Psoas muscle (tissue), 8 donors: Measurements from ENCODE around the gene CZIB. TPM values are rescaled to one million over a fixed set of nuclear protein-coding genes. Genes with fewer than 3 reads are reported as not detected.
A peak's percentile ranks its signal among the peaks of the same experiment; 100 is the strongest.
"Not testable (repeated sequence)": the region's sequence is repeated elsewhere in the genome, so short reads cannot be mapped to it uniquely, and the experiment has no call there.

Experiments used
- ATAC-seq, 4 donors: fragments of 200-7000 bp; cut with Tn5 transposase; one replicate each; pipeline ENCODE4 v1.9.1; 2020; ENCODE audit warnings: moderate library complexity in 3 of 4, mild to moderate bottlenecking in 2 of 4
- DNase-seq, 2 donors: peaks; one replicate each; pipeline ENCODE4 v3.0.0-alpha.2; 2020
- H3K27ac ChIP-seq: fragments of 200-600 bp; one replicate; pipeline ENCODE4 v1.8.0; 2022
- H3K27me3 ChIP-seq, 3 donors: fragments of 200-600 bp in 1 of 3; one replicate each; pipeline versions ENCODE4 v1.6.1 to v1.8.0; 2013 to 2022; ENCODE audit warnings: low read length in 2 of 3, mild to moderate bottlenecking in 2 of 3, moderate library complexity in 1 of 3; ENCODE audit not compliant: insufficient read depth in 3 of 3
- H3K36me3 ChIP-seq, 2 donors: fragments of 200-600 bp in 1 of 2; one replicate each; pipeline versions ENCODE4 v1.6.1 to v1.8.0; 2013 to 2022; ENCODE audit warnings: low read depth in 1 of 2, mild to moderate bottlenecking in 1 of 2, moderate library complexity in 1 of 2; ENCODE audit not compliant: insufficient read depth in 1 of 2
- H3K4me1 ChIP-seq: fragments of 200-600 bp; one replicate; pipeline ENCODE4 v1.8.0; 2022
- H3K4me3 ChIP-seq: fragments of 200-600 bp; one replicate; pipeline ENCODE4 v1.8.0; 2022; ENCODE audit warnings: mild to moderate bottlenecking
- H3K9me3 ChIP-seq: fragments of 200-600 bp; one replicate; pipeline ENCODE4 v1.8.0; 2022
- WGBS, 3 donors: extraction: QIAGEN DNeasy Blood & Tissue Kit; methylation state at CpG; one replicate each; pipeline versions ENCODE4 v1.1.6 to v1.1.7; 2013; 5-methylcytosine and 5-hydroxymethylcytosine counted together
- intact Hi-C, 2 donors: fragments of 100-400 bp; cut with DNase I; formaldehyde crosslinking; loops; one replicate each; pipeline versions ENCODE4 v1.11.0 to v1.14.2; 2022
- polyA plus RNA-seq, 3 donors: library from polyadenylated mRNA; stranded (reverse); fragments of 200-250 nt; gene quantifications; one replicate each; pipeline ENCODE4 v1.2.3, GENCODE V29; 2013
- total RNA-seq, 4 donors: library from RNA; stranded (reverse); fragmentation: NEBNext Ultra II Directional in 2 of 4; extraction: Animal tissue kit (Norgen Biotek cat#: 25700) in 2 of 4; gene quantifications; one replicate each; pipeline versions ENCODE4 v1.2.1 to v1.2.4, GENCODE V29; 2021 to 2023
- TF ChIP-seq, protein P1 (sequence below): fragments of 200-600 bp; IDR thresholded peaks from one replicate; pipeline ENCODE4 v1.8.0; 2022; ENCODE audit warnings: antibody characterized with exemption
- donor health status: healthy with polysubstance abuse.
- donor health status: DM: no; HTN: no; CAD: no; lungs with moderate emphysema.
- donor health status: Bipolar disorder and iron deficiency.
- donor health status: healthy.
- donor health status: DM: yes; HTN: yes; CAD: no.
- donor health status: DM: no; HTN: no; CAD: no.
- donor health status: DM: no; HTN: no; CAD: no.
- donor health status: DM: yes; HTN: yes; CAD: no.

Gene CZIB
- total and polyA plus RNA-seq, 7 donors = 47.8 to 70.9 (median 52.7) TPM

DNA sequence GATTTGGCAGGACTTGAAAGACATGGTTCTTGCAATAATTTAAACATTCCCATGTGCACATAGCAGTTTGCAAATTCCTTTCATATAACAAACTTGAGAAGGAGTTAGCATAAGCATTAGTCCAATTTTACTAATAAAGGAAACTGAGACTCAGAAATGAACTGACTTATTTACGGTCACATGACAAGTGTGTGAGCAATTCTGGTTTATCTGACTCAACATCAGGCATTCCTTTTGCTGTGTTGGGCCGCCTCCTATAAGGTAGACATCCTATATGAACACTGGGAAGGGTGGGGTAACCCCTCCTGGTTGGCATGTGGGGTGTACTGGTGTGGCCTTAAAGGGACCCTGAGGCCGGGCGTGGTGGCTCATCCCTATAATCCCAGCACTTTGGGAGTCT, 32.3 kb downstream of the CZIB start:
- no peaks in the 10 kb centered on the region for H3K36me3 ChIP-seq
- TF ChIP-seq, protein P1, sequence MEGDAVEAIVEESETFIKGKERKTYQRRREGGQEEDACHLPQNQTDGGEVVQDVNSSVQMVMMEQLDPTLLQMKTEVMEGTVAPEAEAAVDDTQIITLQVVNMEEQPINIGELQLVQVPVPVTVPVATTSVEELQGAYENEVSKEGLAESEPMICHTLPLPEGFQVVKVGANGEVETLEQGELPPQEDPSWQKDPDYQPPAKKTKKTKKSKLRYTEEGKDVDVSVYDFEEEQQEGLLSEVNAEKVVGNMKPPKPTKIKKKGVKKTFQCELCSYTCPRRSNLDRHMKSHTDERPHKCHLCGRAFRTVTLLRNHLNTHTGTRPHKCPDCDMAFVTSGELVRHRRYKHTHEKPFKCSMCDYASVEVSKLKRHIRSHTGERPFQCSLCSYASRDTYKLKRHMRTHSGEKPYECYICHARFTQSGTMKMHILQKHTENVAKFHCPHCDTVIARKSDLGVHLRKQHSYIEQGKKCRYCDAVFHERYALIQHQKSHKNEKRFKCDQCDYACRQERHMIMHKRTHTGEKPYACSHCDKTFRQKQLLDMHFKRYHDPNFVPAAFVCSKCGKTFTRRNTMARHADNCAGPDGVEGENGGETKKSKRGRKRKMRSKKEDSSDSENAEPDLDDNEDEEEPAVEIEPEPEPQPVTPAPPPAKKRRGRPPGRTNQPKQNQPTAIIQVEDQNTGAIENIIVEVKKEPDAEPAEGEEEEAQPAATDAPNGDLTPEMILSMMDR = no peak
- no peaks in the 10 kb centered on the region for H3K4me1 ChIP-seq
- H3K27ac ChIP-seq = no peak overlapping the region
- H3K4me3 ChIP-seq = no peak overlapping the region
- H3K27me3 ChIP-seq = no peaks in the 10 kb centered on the region
- intact Hi-C loops = no loop called here
- WGBS, 3 donors = 86 to 89% (median 89%) methylated on average over 4 of the region's 4 CpGs
- no peaks in the 10 kb centered on the region for H3K9me3 ChIP-seq
- ATAC-seq (no peak), DNase-seq (no peak)

DNA sequence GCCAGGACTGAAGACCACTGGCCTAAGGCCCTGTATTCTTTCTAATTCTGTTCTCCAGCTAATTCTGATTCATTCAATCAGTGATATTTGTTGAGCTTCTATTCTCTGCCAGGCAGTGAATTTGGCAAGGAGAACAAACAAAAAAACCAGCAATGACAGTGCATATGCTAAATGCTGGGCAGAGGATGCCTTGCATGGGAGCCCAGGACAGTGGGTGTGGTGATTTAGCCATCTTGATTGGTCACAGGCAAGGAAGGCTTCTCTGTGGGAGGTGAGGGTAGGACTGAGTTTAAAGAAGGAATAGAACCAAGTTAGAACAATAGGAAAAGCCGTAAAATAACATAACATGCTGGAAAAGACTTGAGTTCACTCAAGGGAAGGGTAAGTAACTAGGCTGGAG, 33.0 kb downstream of the CZIB start:
- TF ChIP-seq, protein P1 = no peak
- Histone ChIP-seq H3K4me3 (no peak overlapping the region), H3K27ac (no peak overlapping the region), H3K9me3 (no peaks in the 10 kb centered on the region), H3K4me1 (no peaks in the 10 kb centered on the region), H3K27me3 (no peaks in the 10 kb centered on the region), H3K36me3 (no peaks in the 10 kb centered on the region)
- no peak for ATAC-seq
- WGBS, 3 donors = 71 to 90% (median 81%) methylated on average over 1 of the region's 1 CpG
- DNase-seq = no peak
- intact Hi-C loops = no loop called here

DNA sequence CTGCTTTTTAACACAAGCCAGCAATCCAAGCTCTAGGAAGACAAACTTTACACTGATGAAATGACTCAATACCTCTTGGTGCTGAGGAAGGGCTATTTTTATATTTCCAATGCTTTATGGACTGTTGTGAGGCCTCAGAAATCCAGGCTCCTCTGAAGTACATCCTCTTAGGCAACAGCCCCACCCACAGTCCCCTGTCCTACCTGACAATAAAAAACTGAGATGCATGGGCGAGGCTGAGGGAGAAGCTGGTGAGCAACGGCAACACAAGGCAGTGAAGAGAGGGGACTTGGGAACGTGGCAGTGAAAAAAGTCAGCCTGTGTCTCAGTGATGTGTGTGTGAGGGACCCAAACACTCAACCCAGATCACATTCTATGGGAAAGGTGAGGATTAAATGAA, 33.9 kb downstream of the CZIB start:
- TF ChIP-seq, protein P1 = no peak
- WGBS, 3 donors = 73 to 75% (median 75%) methylated on average over 3 of the region's 3 CpGs
- Histone ChIP-seq H3K4me3 (no peak overlapping the region), H3K9me3 (no peaks in the 10 kb centered on the region), H3K4me1 (no peaks in the 10 kb centered on the region), H3K27me3 (no peaks in the 10 kb centered on the region), H3K27ac (no peak overlapping the region), H3K36me3 (no peaks in the 10 kb centered on the region)
- DNase-seq = no peak
- no peak for ATAC-seq
- intact Hi-C loops = no loop called here

DNA sequence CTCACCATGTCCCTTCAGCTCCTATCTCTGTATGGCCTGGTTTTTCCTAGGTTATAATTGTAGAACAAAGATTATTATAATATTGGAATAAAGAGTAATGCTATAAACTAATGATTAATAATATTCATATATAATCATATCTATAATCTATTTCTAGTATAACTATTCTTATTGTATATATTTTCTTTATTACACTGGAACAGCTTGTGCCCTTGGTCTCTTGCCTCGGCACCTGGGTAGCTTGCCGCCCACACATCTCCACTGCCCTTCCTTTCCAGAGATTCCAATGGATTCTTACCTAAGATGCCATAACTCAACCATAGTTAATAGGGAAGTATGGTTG, 34.5 kb downstream of the CZIB start:
- intact Hi-C loops, ATAC-seq, H3K4me1 ChIP-seq, H3K27ac ChIP-seq, DNase-seq, H3K36me3 ChIP-seq, H3K9me3 ChIP-seq, H3K4me3 ChIP-seq, H3K27me3 ChIP-seq: not testable (repeated sequence)
- WGBS, 3 donors = 79 to 88% (median 85%) methylated on average over 2 of the region's 2 CpGs

DNA sequence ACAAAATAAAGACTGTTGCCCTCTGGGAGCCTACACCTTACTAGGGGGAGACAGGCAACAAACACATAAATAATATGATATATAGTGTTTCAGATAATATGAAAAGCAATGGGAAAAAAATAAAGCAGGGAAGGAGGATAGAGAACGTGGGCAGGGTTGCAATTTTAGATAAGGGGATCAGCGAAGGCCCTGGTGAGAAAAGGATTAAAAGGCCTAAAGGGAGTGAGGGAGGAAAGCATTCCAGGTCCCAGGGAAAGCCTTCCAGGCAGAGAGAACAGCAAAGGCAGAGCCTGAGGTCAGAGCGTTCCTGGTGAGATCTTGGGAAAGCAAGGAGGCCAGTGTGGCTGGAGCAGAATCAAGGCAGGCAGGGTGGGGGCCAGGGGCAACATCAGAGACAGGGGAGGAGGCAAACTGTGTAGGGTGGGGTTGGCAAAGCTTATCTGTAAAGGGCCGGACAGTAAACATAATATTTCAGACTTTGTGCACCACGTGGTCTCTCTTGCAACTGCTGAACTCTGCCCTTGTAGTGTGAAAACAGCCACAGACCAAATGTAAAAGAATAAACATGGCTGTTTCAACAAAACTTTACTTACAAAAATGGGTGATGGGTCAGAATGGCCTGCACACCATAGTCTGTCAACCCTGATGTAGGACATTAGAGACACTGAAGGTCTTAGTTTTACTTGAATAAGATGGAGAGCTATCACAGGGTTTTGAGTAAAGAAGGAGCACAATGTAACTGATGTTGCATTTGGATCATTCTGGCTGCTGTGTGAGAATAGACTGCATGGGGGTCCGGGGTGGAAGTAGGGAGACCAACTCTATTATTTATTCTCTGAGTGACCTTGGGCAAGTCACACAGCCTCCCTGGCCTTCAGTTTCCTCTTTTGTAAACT, 37.1 kb downstream of the CZIB start:
- ATAC-seq = no peak
- Histone ChIP-seq H3K9me3 (no peaks in the 10 kb centered on the region), H3K27me3 (no peaks in the 10 kb centered on the region), H3K4me3 (no peak overlapping the region), H3K36me3 (no peaks in the 10 kb centered on the region), H3K4me1 (no peaks in the 10 kb centered on the region), H3K27ac (no peak overlapping the region)
- TF ChIP-seq, protein P1 = no peak
- peak in 1 of 2 donors; percentile 36 for DNase-seq
- intact Hi-C loops = no loop called here
- WGBS, 3 donors = 79 to 87% (median 84%) methylated on average over 6 of the region's 6 CpGs
